Measurements from ENCODE around the gene STAT6. TPM values are rescaled to one million over a fixed set of nuclear protein-coding genes. Genes with fewer than 3 reads are reported as not detected.

The STAT6 gene
- polyA plus RNA-seq, 1 donor (not counting 4 experiments of a cell fraction or from before 2014, with no cell fraction given), result 113 TPM

DNA sequence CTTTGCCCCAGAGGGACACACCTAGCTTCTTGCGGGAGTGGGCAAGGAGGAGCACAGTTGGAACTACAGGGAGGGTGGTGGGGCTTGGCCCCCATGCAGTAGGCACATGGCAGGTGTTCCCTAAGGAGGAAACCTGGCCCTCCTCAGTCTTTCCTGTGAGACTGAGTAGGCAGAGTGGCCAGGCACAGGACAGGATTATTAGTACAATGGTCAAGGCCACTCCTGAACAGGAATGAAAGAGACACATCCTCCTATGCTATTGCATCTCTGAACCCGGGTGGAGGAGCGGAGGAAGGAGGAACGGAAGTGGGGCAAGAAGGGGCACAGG lies 62.1 kb downstream of the STAT6 start:
- dilution Hi-C loops (cut with MboI; ENCODE audit: extremely low pct_ligation_motif_present, low sequenced_read_pairs), result no loop called here
- peaks cover 20% of the 10 kb centered on the region for H3K27me3 ChIP-seq (ENCODE audit: control insufficient read depth, extremely low read depth, insufficient read depth, low read length)

GRCh38 chr12:57048423-57049118 lies 62.6 kb downstream of the STAT6 start:
- no peak for TF ChIP-seq CTCF (optimal IDR thresholded peaks at IDR 0.05 in 1 of 3, IDR thresholded peaks at IDR 0.05 in 1 of 3, conservative IDR thresholded peaks at IDR 0.05 in 1 of 3; ENCODE audit: extremely low read depth in 1 of 3, insufficient read depth in 2 of 3, low read length in 3 of 3)
- no peak for TF ChIP-seq EZH2 (IDR thresholded peaks at IDR 0.05; ENCODE audit: low read length)
- no peak overlapping the region for H2AFZ ChIP-seq (ENCODE audit: control insufficient read depth, low read length)

More for the DNA sequence above, 62.1 kb downstream of the STAT6 start:
- Histone ChIP-seq H3K4me2 (ENCODE audit: control insufficient read depth, extremely low read depth, insufficient read depth, low read depth, low read length) (no peak overlapping the region), H4K20me1 (ENCODE audit: control insufficient read depth, extremely low read depth, insufficient read depth, low read length) (no peaks in the 10 kb centered on the region), H3K4me3 (ENCODE audit: control insufficient read depth in 2 of 3, extremely low read depth in 1 of 3, insufficient read depth in 2 of 3, low read depth in 1 of 3, low read length in 3 of 3) (no peak overlapping the region), H3K9me1 (ENCODE audit: control insufficient read depth, extremely low read depth, insufficient read depth, low read length) (no peaks in the 10 kb centered on the region), H3K27ac (ENCODE audit: control insufficient read depth, insufficient read depth, low read length) (no peak overlapping the region), H2AFZ (ENCODE audit: control insufficient read depth, low read length) (no peak overlapping the region), H3K36me3 (ENCODE audit: control insufficient read depth in 2 of 2, extremely low read depth in 1 of 2, insufficient read depth in 2 of 2, low read length in 2 of 2) (no peaks in the 10 kb centered on the region), H3K9ac (ENCODE audit: control insufficient read depth, extremely low read depth, insufficient read depth, low read length) (no peak overlapping the region), H3K4me1 (ENCODE audit: control insufficient read depth, extremely low read depth, insufficient read depth, low read length) (no peaks in the 10 kb centered on the region), H3K9me3 (ENCODE audit: control insufficient read depth, low read depth, low read length) (no peaks in the 10 kb centered on the region), H3K79me2 (ENCODE audit: control insufficient read depth, insufficient read depth, low read length) (no peaks in the 10 kb centered on the region)
- FAIRE-seq (no peak), DNase-seq (ENCODE audit: low read depth, low spot score) (no peak)
- TF ChIP-seq EZH2 (IDR thresholded peaks at IDR 0.05; ENCODE audit: low read length), result no peak
- TF ChIP-seq CTCF (optimal IDR thresholded peaks at IDR 0.05 in 1 of 3, IDR thresholded peaks at IDR 0.05 in 1 of 3, conservative IDR thresholded peaks at IDR 0.05 in 1 of 3; ENCODE audit: extremely low read depth in 1 of 3, insufficient read depth in 2 of 3, low read length in 3 of 3), result no peak

More at GRCh38 chr12:57048423-57049118, 62.6 kb downstream of the STAT6 start:
- no peak overlapping the region for H3K4me2 ChIP-seq (ENCODE audit: control insufficient read depth, extremely low read depth, insufficient read depth, low read depth, low read length)
- no peak for DNase-seq (ENCODE audit: low read depth, low spot score)
- FAIRE-seq, result no peak
- no peaks in the 10 kb centered on the region for H3K4me1 ChIP-seq (ENCODE audit: control insufficient read depth, extremely low read depth, insufficient read depth, low read length)
- no peaks in the 10 kb centered on the region for H3K9me1 ChIP-seq (ENCODE audit: control insufficient read depth, extremely low read depth, insufficient read depth, low read length)
- H3K27ac ChIP-seq (ENCODE audit: control insufficient read depth, insufficient read depth, low read length), result no peak overlapping the region
- no peaks in the 10 kb centered on the region for H3K79me2 ChIP-seq (ENCODE audit: control insufficient read depth, insufficient read depth, low read length)
- no peaks in the 10 kb centered on the region for H3K9me3 ChIP-seq (ENCODE audit: control insufficient read depth, low read depth, low read length)
- H4K20me1 ChIP-seq (ENCODE audit: control insufficient read depth, extremely low read depth, insufficient read depth, low read length), result no peaks in the 10 kb centered on the region
- peaks cover 20% of the 10 kb centered on the region for H3K27me3 ChIP-seq (ENCODE audit: control insufficient read depth, extremely low read depth, insufficient read depth, low read length)
- dilution Hi-C loops (cut with MboI; ENCODE audit: extremely low pct_ligation_motif_present, low sequenced_read_pairs), result no loop called here
- no peak overlapping the region for H3K4me3 ChIP-seq (ENCODE audit: control insufficient read depth in 2 of 3, extremely low read depth in 1 of 3, insufficient read depth in 2 of 3, low read depth in 1 of 3, low read length in 3 of 3)
- H3K36me3 ChIP-seq (ENCODE audit: control insufficient read depth in 2 of 2, extremely low read depth in 1 of 2, insufficient read depth in 2 of 2, low read length in 2 of 2), result no peaks in the 10 kb centered on the region
- H3K9ac ChIP-seq (ENCODE audit: control insufficient read depth, extremely low read depth, insufficient read depth, low read length), result no peak overlapping the region

Data from keratinocyte (primary cell).